ENCODE data around the gene NLN.

The NLN gene

DNA sequence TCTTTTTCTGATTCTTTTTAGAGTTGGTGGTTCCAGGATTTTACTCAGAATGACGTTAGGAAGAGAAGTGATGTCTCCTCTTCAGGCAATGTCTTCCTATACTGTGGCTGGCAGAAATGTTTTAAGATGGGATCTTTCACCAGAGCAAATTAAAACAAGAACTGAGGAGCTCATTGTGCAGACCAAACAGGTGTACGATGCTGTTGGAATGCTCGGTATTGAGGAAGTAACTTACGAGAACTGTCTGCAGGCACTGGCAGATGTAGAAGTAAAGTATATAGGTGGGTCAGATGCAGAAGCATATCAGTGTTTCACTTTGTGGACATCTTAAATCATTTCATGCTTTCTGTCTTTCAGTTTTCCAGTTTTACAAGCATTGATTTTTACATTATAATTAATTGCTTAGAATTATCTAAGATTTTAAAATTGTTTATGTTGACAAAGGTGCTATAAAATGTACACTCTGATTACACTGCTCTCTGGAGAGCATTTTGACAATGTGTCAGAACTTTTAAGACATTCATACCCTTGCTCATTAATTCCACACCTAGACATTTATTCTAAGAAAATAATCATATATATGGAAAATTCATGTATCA lies 36.6 kb downstream of the NLN start:
- Histone ChIP-seq H3K9me3 (ENCODE audit: control insufficient read depth, low read length) (no peaks in the 10 kb centered on the region), H3K4ac (ENCODE audit: low read depth in 1 of 2, low read length in 2 of 2) (no peak overlapping the region), H2AFZ (ENCODE audit: low read depth, low read length) (no peak overlapping the region), H3K4me3 (ENCODE audit: insufficient read depth in 1 of 2, low read depth in 1 of 2, low read length in 2 of 2) (no peak overlapping the region), H2BK12ac (ENCODE audit: low read length in 2 of 2) (no peak overlapping the region), H2BK15ac (ENCODE audit: low read depth, poor library complexity, severe bottlenecking) (no peak overlapping the region), H3K27me3 (ENCODE audit: control insufficient read depth in 1 of 2, insufficient read depth in 1 of 2, low read length in 2 of 2) (no peaks in the 10 kb centered on the region), H3K14ac (ENCODE audit: low read length in 2 of 2) (no peak overlapping the region), H4K8ac (ENCODE audit: low read length) (no peak overlapping the region), H2BK5ac (ENCODE audit: low read depth, low read length, poor library complexity, severe bottlenecking) (no peak overlapping the region), H2AK5ac (ENCODE audit: low read length, severe bottlenecking) (no peak overlapping the region), H3K36me3 (ENCODE audit: control insufficient read depth in 1 of 2, insufficient read depth in 2 of 2, low read depth in 1 of 2, low read length in 2 of 2) (peaks cover 3 to 22% of the 10 kb centered on the region in 2 experiments), H3K4me2 (ENCODE audit: low read length, poor library complexity, severe bottlenecking) (no peak overlapping the region), H3K4me1 (ENCODE audit: control insufficient read depth, insufficient read depth, low read depth, low read length) (peaks cover 2% of the 10 kb centered on the region), H3K27ac (ENCODE audit: low read length, poor library complexity, severe bottlenecking) (no peak overlapping the region), H3K79me1 (replicated peaks; ENCODE audit: low read length, poor library complexity, severe bottlenecking) (peaks cover 15% of the 10 kb centered on the region), H3K23ac (ENCODE audit: low read length in 2 of 2) (no peak overlapping the region), H3K9ac (ENCODE audit: low read length) (no peak overlapping the region), H2BK120ac (ENCODE audit: low read depth, low read length) (no peak overlapping the region), H4K91ac (ENCODE audit: low read length) (no peak overlapping the region), H3K18ac (ENCODE audit: low read depth in 1 of 2, low read length in 2 of 2) (no peak overlapping the region)
- DNase-seq, result no peak
- 95% methylated on average over 3 of the region's 4 CpGs for WGBS

DNA sequence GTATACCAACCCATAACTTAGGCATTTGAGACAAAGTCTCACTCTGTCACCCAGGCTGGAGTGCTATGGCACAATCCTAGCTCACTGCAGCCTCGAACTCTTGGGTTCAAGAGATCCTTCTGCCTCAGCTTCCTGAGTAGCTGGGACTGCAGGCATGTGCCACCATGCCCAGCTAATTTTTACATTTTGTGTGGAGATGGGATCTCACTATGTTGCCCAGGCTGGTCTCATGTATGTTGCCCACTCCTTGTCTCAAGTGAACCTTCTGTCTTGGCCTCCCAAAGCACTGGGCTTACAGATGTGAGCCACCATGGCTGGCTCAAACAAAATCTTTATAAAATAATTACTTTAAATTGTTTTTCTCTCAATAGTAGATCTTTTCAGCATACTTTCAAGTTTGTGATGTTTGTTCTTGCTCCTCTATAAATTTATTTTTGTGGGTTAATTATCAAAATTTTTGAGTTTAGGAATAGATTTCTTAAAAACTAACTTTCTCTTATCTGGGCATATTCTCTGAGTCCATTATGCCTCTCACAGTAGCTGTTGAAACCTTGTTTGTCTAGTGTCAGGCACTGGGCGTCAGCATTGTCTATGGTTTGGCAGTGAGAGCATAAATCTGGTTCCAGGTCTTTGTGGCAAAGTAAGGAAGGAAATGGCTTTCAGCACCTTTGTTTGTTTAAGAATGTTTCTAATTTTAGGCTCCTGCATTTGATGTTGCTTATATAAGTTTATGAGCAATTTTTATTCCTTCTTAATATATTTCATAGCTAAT lies 38.7 kb downstream of the NLN start:
- Histone ChIP-seq H3K79me1 (replicated peaks; ENCODE audit: low read length, poor library complexity, severe bottlenecking) (peaks cover 10% of the 10 kb centered on the region), H3K4me1 (ENCODE audit: control insufficient read depth, insufficient read depth, low read depth, low read length) (peaks cover 2% of the 10 kb centered on the region), H4K91ac (ENCODE audit: low read length) (no peak overlapping the region), H3K36me3 (ENCODE audit: control insufficient read depth in 1 of 2, insufficient read depth in 2 of 2, low read depth in 1 of 2, low read length in 2 of 2) (peaks cover 3 to 22% of the 10 kb centered on the region in 2 experiments), H2AFZ (ENCODE audit: low read depth, low read length) (no peak overlapping the region), H4K8ac (ENCODE audit: low read length) (no peak overlapping the region), H3K27me3 (ENCODE audit: control insufficient read depth in 1 of 2, insufficient read depth in 1 of 2, low read length in 2 of 2) (no peaks in the 10 kb centered on the region), H2BK5ac (ENCODE audit: low read depth, low read length, poor library complexity, severe bottlenecking) (no peak overlapping the region), H2AK5ac (ENCODE audit: low read length, severe bottlenecking) (no peak overlapping the region), H2BK120ac (ENCODE audit: low read depth, low read length) (no peak overlapping the region), H3K9me3 (ENCODE audit: control insufficient read depth, low read length) (no peaks in the 10 kb centered on the region), H2BK12ac (ENCODE audit: low read length in 2 of 2) (no peak overlapping the region), H3K14ac (ENCODE audit: low read length in 2 of 2) (no peak overlapping the region), H3K4me2 (ENCODE audit: low read length, poor library complexity, severe bottlenecking) (no peak overlapping the region), H2BK15ac (ENCODE audit: low read depth, poor library complexity, severe bottlenecking) (no peak overlapping the region), H3K18ac (ENCODE audit: low read depth in 1 of 2, low read length in 2 of 2) (no peak overlapping the region), H3K9ac (ENCODE audit: low read length) (no peak overlapping the region), H3K27ac (ENCODE audit: low read length, poor library complexity, severe bottlenecking) (no peak overlapping the region), H3K4ac (ENCODE audit: low read depth in 1 of 2, low read length in 2 of 2) (no peak overlapping the region), H3K23ac (ENCODE audit: low read length in 2 of 2) (no peak overlapping the region), H3K4me3 (ENCODE audit: insufficient read depth in 1 of 2, low read depth in 1 of 2, low read length in 2 of 2) (no peak overlapping the region)
- WGBS, result 87% methylated on average over 2 of the region's 2 CpGs
- DNase-seq, result no peak

DNA sequence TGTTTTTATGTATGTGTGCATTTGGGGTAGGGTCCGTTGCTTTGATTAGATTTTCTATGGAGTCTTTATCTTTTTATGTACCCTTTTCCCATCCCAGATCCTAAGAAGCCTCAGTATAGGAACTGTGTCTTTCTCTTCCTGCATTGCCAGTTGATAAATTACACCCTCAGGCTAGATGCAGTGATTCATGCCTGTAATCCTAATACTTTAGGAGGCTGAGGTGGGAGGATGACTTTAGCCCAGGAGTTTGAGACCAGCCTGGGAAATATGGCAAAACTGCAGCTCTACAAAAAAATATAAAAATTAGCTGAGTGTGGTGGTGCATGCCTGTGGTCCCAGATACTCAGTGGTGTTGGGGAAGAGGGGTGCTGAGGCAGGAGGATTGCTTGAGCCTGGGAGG lies 40.2 kb downstream of the NLN start:
- no peak overlapping the region for H2BK5ac ChIP-seq (ENCODE audit: low read depth, low read length, poor library complexity, severe bottlenecking)

DNA sequence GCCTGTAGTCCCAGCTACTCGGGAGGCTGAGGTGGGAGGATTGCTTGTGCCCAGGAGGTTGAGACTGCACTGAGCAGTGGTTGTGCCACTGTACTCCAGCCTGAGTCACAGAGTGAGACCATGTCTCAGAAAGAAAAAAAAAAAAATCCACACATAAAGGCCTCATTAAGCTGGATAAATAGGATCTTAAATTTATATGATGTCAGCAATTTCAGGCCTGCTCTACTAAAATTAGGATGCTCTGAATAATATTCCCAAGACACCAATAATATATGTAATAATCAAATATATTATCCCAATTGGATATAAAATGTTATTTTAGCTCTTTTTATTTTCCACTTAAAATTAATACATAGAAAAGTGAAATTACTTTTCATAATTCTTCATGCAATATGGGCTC lies 43.6 kb downstream of the NLN start:
- Histone ChIP-seq H3K9me3 (ENCODE audit: control insufficient read depth, low read length) (no peaks in the 10 kb centered on the region), H4K91ac (ENCODE audit: low read length) (no peak overlapping the region), H3K4me1 (ENCODE audit: control insufficient read depth, insufficient read depth, low read depth, low read length) (no peaks in the 10 kb centered on the region), H2BK5ac (ENCODE audit: low read depth, low read length, poor library complexity, severe bottlenecking) (no peak overlapping the region), H3K23ac (ENCODE audit: low read length in 2 of 2) (no peak overlapping the region), H3K79me1 (replicated peaks; ENCODE audit: low read length, poor library complexity, severe bottlenecking) (peaks cover 11% of the 10 kb centered on the region), H3K4ac (ENCODE audit: low read depth in 1 of 2, low read length in 2 of 2) (no peak overlapping the region), H3K14ac (ENCODE audit: low read length in 2 of 2) (no peak overlapping the region), H4K8ac (ENCODE audit: low read length) (no peak overlapping the region), H2AK5ac (ENCODE audit: low read length, severe bottlenecking) (no peak overlapping the region), H3K27ac (ENCODE audit: low read length, poor library complexity, severe bottlenecking) (no peak overlapping the region), H3K18ac (ENCODE audit: low read depth in 1 of 2, low read length in 2 of 2) (no peak overlapping the region), H2AFZ (ENCODE audit: low read depth, low read length) (no peak overlapping the region), H3K36me3 (ENCODE audit: control insufficient read depth in 1 of 2, insufficient read depth in 2 of 2, low read depth in 1 of 2, low read length in 2 of 2) (peaks cover 7 to 11% of the 10 kb centered on the region in 2 experiments), H3K9ac (ENCODE audit: low read length) (no peak overlapping the region), H3K4me3 (ENCODE audit: insufficient read depth in 1 of 2, low read depth in 1 of 2, low read length in 2 of 2) (no peak overlapping the region), H3K27me3 (ENCODE audit: control insufficient read depth in 1 of 2, insufficient read depth in 1 of 2, low read length in 2 of 2) (no peaks in the 10 kb centered on the region), H2BK12ac (ENCODE audit: low read length in 2 of 2) (no peak overlapping the region), H3K4me2 (ENCODE audit: low read length, poor library complexity, severe bottlenecking) (no peak overlapping the region), H2BK15ac (ENCODE audit: low read depth, poor library complexity, severe bottlenecking) (no peak overlapping the region), H2BK120ac (ENCODE audit: low read depth, low read length) (no peak overlapping the region)
- WGBS, result 89% methylated on average over 1 of the region's 1 CpG
- no peak for DNase-seq

More for the DNA sequence above, 40.2 kb downstream of the NLN start:
- Histone ChIP-seq H3K4me3 (ENCODE audit: insufficient read depth in 1 of 2, low read depth in 1 of 2, low read length in 2 of 2) (no peak overlapping the region), H2BK15ac (ENCODE audit: low read depth, poor library complexity, severe bottlenecking) (no peak overlapping the region), H3K4ac (ENCODE audit: low read depth in 1 of 2, low read length in 2 of 2) (no peak overlapping the region), H2BK12ac (ENCODE audit: low read length in 2 of 2) (no peak overlapping the region), H3K14ac (ENCODE audit: low read length in 2 of 2) (no peak overlapping the region), H2AFZ (ENCODE audit: low read depth, low read length) (no peak overlapping the region), H3K18ac (ENCODE audit: low read depth in 1 of 2, low read length in 2 of 2) (no peak overlapping the region), H4K8ac (ENCODE audit: low read length) (no peak overlapping the region), H3K27me3 (ENCODE audit: control insufficient read depth in 1 of 2, insufficient read depth in 1 of 2, low read length in 2 of 2) (no peaks in the 10 kb centered on the region), H3K9ac (ENCODE audit: low read length) (no peak overlapping the region), H3K4me1 (ENCODE audit: control insufficient read depth, insufficient read depth, low read depth, low read length) (peaks cover 2% of the 10 kb centered on the region), H3K23ac (ENCODE audit: low read length in 2 of 2) (no peak overlapping the region), H3K4me2 (ENCODE audit: low read length, poor library complexity, severe bottlenecking) (no peak overlapping the region), H3K9me3 (ENCODE audit: control insufficient read depth, low read length) (no peaks in the 10 kb centered on the region), H4K91ac (ENCODE audit: low read length) (no peak overlapping the region), H2AK5ac (ENCODE audit: low read length, severe bottlenecking) (no peak overlapping the region), H3K79me1 (replicated peaks; ENCODE audit: low read length, poor library complexity, severe bottlenecking) (peaks cover 12% of the 10 kb centered on the region), H2BK120ac (ENCODE audit: low read depth, low read length) (no peak overlapping the region), H3K36me3 (ENCODE audit: control insufficient read depth in 1 of 2, insufficient read depth in 2 of 2, low read depth in 1 of 2, low read length in 2 of 2) (peaks cover 8 to 33% of the 10 kb centered on the region in 2 experiments), H3K27ac (ENCODE audit: low read length, poor library complexity, severe bottlenecking) (no peak overlapping the region)
- no CpG with 5 or more reads among the region's 1 CpG for WGBS
- DNase-seq, result no peak
